Liver (tissue), 9 donors: ENCODE measurements around the gene STRA6. TPM values are rescaled to one million over a fixed set of nuclear protein-coding genes. Genes with fewer than 3 reads are reported as not detected.

Experiments used
- DNase-seq: peaks from one replicate; pipeline ENCODE4 v3.0.0-alpha.2; 2017; ENCODE audit warnings: low spot score
- H3K27ac ChIP-seq, 2 donors: one replicate each; pipeline ENCODE4 v1.7.0; 2013; ENCODE audit warnings: inconsistent platforms in 2 of 2, low read length in 2 of 2, control low read depth in 1 of 2, low read depth in 1 of 2, mild to moderate bottlenecking in 1 of 2
- H3K27me3 ChIP-seq, 4 donors: one replicate each; pipeline versions ENCODE4 v1.6.1 to v1.7.0; 2013; ENCODE audit warnings: low read length in 3 of 4, inconsistent platforms in 1 of 4, mild to moderate bottlenecking in 1 of 4, moderate library complexity in 1 of 4; ENCODE audit not compliant: control insufficient read depth in 4 of 4, insufficient read depth in 4 of 4
- H3K36me3 ChIP-seq, 4 donors: one replicate each; pipeline versions ENCODE4 v1.6.1 to v1.7.0; 2013; ENCODE audit warnings: low read length in 3 of 4, mild to moderate bottlenecking in 3 of 4, low read depth in 1 of 4, moderate library complexity in 1 of 4; ENCODE audit not compliant: control insufficient read depth in 4 of 4, insufficient read depth in 3 of 4
- H3K4me1 ChIP-seq, 4 donors: one replicate each; pipeline versions ENCODE4 v1.6.1 to v1.7.0; 2013; ENCODE audit warnings: low read length in 3 of 4, mild to moderate bottlenecking in 3 of 4, moderate library complexity in 1 of 4; ENCODE audit not compliant: control insufficient read depth in 4 of 4, insufficient read depth in 4 of 4
- H3K4me3 ChIP-seq, 3 donors: one replicate each; pipeline versions ENCODE4 v1.6.1 to v1.7.0; 2013; ENCODE audit warnings: low read length in 3 of 3, control low read depth in 1 of 3, low read depth in 1 of 3, mild to moderate bottlenecking in 1 of 3
- H3K9ac ChIP-seq, 2 donors: one replicate each; pipeline ENCODE4 v1.7.0; 2013; ENCODE audit warnings: low read length in 2 of 2, mild to moderate bottlenecking in 2 of 2, moderate library complexity in 2 of 2, control low read depth in 1 of 2, low read depth in 1 of 2
- H3K9me3 ChIP-seq, 4 donors: one replicate each; pipeline versions ENCODE4 v1.6.1 to v1.7.0; 2013; ENCODE audit warnings: low read length in 3 of 4; ENCODE audit not compliant: control insufficient read depth in 4 of 4
- ATF3 ChIP-seq: IDR thresholded peaks from 2 replicates; pipeline ENCODE4 v1.6.1; 2016; ENCODE audit warnings: antibody characterized with exemption
- CTCF ChIP-seq: fragments of 150-350 bp; IDR thresholded peaks from 2 replicates; pipeline ENCODE4 v1.5.1; 2017; ENCODE audit warnings: improper control_type of control experiment, low read depth, low read length; ENCODE audit not compliant: missing input control
- EGR1 ChIP-seq, 2 donors: IDR thresholded peaks; 2 replicates each; pipeline ENCODE4 v1.6.1; 2016 to 2018; ENCODE audit warnings: antibody characterized with exemption in 2 of 2, low read depth in 2 of 2
- FOXA1 ChIP-seq: IDR thresholded peaks from 2 replicates; pipeline ENCODE4 v1.6.1; 2016; ENCODE audit warnings: antibody characterized with exemption
- GABPA ChIP-seq, 2 donors: IDR thresholded peaks in 1 of 2; conservative IDR thresholded peaks in 1 of 2; 2 replicates each; pipeline ENCODE4 v1.6.1; 2016; ENCODE audit warnings: antibody characterized with exemption in 2 of 2, mild to moderate bottlenecking in 1 of 2, moderate library complexity in 1 of 2
- HNF4A ChIP-seq, 2 donors: conservative IDR thresholded peaks; 2 replicates each; pipeline ENCODE4 v1.6.1; 2016; ENCODE audit warnings: antibody characterized with exemption in 2 of 2, mild to moderate bottlenecking in 2 of 2
- HNF4G ChIP-seq: IDR thresholded peaks from 2 replicates; pipeline ENCODE4 v1.6.1; 2016; ENCODE audit warnings: antibody characterized with exemption
- MAX ChIP-seq: IDR thresholded peaks from 2 replicates; pipeline ENCODE4 v1.6.1; 2016; ENCODE audit warnings: antibody characterized with exemption
- NR2F2 ChIP-seq: IDR thresholded peaks from 2 replicates; pipeline ENCODE4 v1.6.1; 2016; ENCODE audit warnings: antibody characterized with exemption
- RAD21 ChIP-seq, 2 donors: IDR thresholded peaks; 2 replicates each; pipeline ENCODE4 v1.6.1; 2016; ENCODE audit warnings: antibody characterized with exemption in 2 of 2, mild to moderate bottlenecking in 2 of 2
- REST ChIP-seq: IDR thresholded peaks from 2 replicates; pipeline ENCODE4 v1.6.1; 2016; ENCODE audit warnings: antibody characterized with exemption, mild to moderate bottlenecking
- RXRA ChIP-seq, 2 donors: IDR thresholded peaks; 2 replicates each; pipeline ENCODE4 v1.6.1; 2017 to 2018; ENCODE audit warnings: antibody characterized with exemption in 2 of 2, mild to moderate bottlenecking in 1 of 2
- SP1 ChIP-seq: IDR thresholded peaks from 2 replicates; pipeline ENCODE4 v1.6.1; 2018; ENCODE audit warnings: antibody characterized with exemption, mild to moderate bottlenecking
- TAF1 ChIP-seq: conservative IDR thresholded peaks from 2 replicates; pipeline ENCODE4 v1.6.1; 2016; ENCODE audit warnings: antibody characterized with exemption, mild to moderate bottlenecking
- YY1 ChIP-seq: IDR thresholded peaks from 2 replicates; pipeline ENCODE4 v1.6.1; 2016; ENCODE audit warnings: antibody characterized with exemption, mild to moderate bottlenecking
- ZBTB33 ChIP-seq: IDR thresholded peaks from 2 replicates; pipeline ENCODE4 v1.6.1; 2016; ENCODE audit warnings: antibody characterized with exemption
- WGBS: extraction: QIAGEN DNeasy Blood & Tissue Kit; methylation state at CpG from one replicate; pipeline ENCODE4 v1.1.7; 2013; 5-methylcytosine and 5-hydroxymethylcytosine counted together
- polyA plus RNA-seq, 2 donors: library from polyadenylated mRNA; stranded (reverse) in 1 of 2; unstranded in 1 of 2; fragments of 200-250 nt in 1 of 2; fragments of >200 nt in 1 of 2; fragmentation: Nextera tagmentation in 1 of 2; extraction: Ambion mirVana in 1 of 2; gene quantifications; one replicate each; pipeline versions ENCODE4 v1.2.1 to v1.2.3, GENCODE V29; 2013 to 2015
- total RNA-seq, 2 donors: library from RNA; depleted of rRNA; stranded (reverse); fragments of >200 nt; gene quantifications; one replicate each; pipeline ENCODE4 v1.2.3, GENCODE V29; 2014
- donor health status: healthy.
- donor health status: healthy.
- donor health status: healthy.
- donor health status: healthy.
- donor health status: healthy.

The STRA6 gene
- total RNA-seq (1 to 10 TPM in 1 of 2 donors, not detected in 1; 3.1 TPM), polyA plus RNA-seq (not detected)

- Histone ChIP-seq H3K36me3 (no peaks in the 10 kb centered on the region), H3K4me1 (no peaks in the 10 kb centered on the region), H3K9me3 (no peaks in the 10 kb centered on the region), H3K27ac (no peak within 1 kb of the TSS), H3K4me3 (no peak within 1 kb of the TSS), H3K9ac (no peak within 1 kb of the TSS), H3K27me3 (peaks cover 0 to 6% (median 3%) of the 10 kb centered on the region in 4 donors)
- TF ChIP-seq CTCF (no peak), NR2F2 (no peak), RXRA (IDR thresholded peaks at IDR 0.05) (no peak), MAX (no peak), TAF1 (no peak), RAD21 (IDR thresholded peaks at IDR 0.05) (no peak), FOXA1 (no peak), HNF4G (no peak), HNF4A (conservative IDR thresholded peaks at IDR 0.05) (no peak), ZBTB33 (no peak), EGR1 (IDR thresholded peaks at IDR 0.05; ENCODE audit: low read depth in 2 of 2) (no peak), ATF3 (no peak), REST (no peak)
- WGBS = 45% methylated on average over 26 of the region's 26 CpGs
- DNase-seq = peak; percentile 52
Observed at GRCh38 chr15:74202452-74203401, at the start of gene STRA6. TSS of gene STRA6 (minus strand) at chr15:74202787. CDS start at chr15:74202267, 520 bp downstream.

- Histone ChIP-seq H3K4me3 (no peak overlapping the region), H3K36me3 (no peaks in the 10 kb centered on the region), H3K4me1 (peaks cover 0 to 8% (median 4%) of the 10 kb centered on the region in 4 donors), H3K9me3 (no peaks in the 10 kb centered on the region), H3K27me3 (no peaks in the 10 kb centered on the region), H3K9ac (no peak overlapping the region), H3K27ac (no peak overlapping the region)
- WGBS = 83% methylated on average over 6 of the region's 6 CpGs
- DNase-seq = no peak
- TF ChIP-seq CTCF (no peak), EGR1 (IDR thresholded peaks at IDR 0.05; ENCODE audit: low read depth in 2 of 2) (no peak), SP1 (no peak), YY1 (no peak), RAD21 (IDR thresholded peaks at IDR 0.05) (no peak), REST (no peak), GABPA (IDR thresholded peaks at IDR 0.05 in 1 of 2, conservative IDR thresholded peaks at IDR 0.05 in 1 of 2) (no peak)
Observed at GRCh38 chr15:74252291-74252690, 49.7 kb upstream of the STRA6 start.
